Smooth muscle cell of the brain vasculature (primary cell): Measurements from ENCODE around the gene TUBB2B.
"Not testable (repeated sequence)": the region's sequence is repeated elsewhere in the genome, so short reads cannot be mapped to it uniquely, and the experiment has no call there.

Source experiments
- DNase-seq: peaks from one replicate; pipeline ENCODE4 v3.0.0-alpha.2; 2012; ENCODE audit warnings: low read depth, low spot score

Gene TUBB2B

DNA sequence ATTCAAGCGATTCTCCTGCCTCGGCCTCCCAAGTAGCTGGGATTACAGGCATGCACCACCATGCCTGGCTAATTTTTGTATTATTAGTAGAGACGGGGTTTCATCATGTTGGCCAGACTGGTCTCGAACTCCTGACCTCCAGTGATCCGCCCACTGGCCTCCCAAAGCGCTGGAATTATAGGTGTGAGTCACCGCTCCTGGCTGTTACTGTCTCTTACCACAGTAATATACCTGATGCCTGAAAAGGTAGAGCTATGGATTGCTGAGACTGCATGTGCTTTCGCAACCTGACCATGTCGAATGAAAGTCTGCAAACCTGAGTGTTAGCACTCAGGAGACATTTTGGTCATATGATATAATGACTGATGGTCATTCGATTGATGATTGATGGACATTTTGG is 38.3 kb downstream of the TUBB2B start:
- not testable (repeated sequence) for DNase-seq

DNA sequence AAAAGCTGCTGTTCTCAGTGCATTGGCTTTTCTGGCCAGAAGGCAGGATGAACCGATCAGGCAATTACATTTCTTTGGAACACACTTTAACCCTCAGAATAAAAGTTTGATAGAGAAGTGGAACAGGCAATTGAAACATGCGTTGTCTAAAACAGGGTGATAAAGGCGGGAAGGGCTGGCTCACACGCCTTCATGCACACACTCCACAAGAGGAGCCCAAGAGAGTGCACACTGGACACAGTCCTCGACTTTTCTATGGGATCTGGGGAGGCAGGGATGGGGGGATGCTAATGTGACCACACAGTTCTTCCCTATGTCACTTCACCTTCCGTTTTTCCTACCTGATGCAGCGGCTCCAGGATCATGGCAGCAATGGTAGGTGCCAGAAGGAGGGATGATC is 39.2 kb downstream of the TUBB2B start:
- DNase-seq, result no peak

DNA sequence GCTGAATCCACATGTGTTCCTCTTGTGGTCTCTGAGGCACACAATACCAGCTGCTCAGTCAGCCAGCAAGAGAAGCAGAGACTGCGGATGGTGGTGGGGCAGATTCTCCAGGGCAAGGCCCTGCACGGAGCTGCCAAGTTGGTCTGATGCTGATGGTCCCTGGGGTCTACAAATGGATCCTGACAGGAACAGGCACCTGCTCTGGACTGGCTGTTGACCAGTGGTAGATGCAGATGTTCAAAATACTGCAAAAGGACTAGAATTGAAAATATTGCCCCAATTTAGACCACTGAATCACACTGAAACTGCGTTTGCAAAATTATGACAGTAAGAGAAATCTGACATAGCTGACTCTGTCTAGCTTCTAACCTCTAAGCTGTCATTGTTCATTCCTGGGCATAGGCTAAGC is 40.5 kb downstream of the TUBB2B start:
- DNase-seq, result no peak

DNA sequence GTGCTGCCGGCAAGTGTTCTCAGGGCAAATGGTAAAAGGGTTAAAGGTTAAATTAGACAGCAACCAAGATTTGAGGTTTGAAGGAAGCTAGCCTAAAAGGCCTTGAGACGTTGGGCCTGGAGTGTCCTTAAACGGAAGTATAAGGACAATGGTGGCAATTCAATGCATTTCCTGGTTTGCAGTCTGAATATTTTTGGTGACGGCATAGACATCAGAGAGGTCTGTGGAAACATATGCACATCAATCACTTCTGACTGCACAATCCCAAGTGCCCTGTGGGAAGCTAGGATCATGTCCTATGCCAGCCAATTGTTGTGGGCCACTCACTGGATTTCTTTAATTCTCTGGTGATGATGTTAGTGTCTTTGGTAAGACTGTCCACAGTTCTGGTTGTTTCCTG is 44.4 kb downstream of the TUBB2B start:
- no peak for DNase-seq

DNA sequence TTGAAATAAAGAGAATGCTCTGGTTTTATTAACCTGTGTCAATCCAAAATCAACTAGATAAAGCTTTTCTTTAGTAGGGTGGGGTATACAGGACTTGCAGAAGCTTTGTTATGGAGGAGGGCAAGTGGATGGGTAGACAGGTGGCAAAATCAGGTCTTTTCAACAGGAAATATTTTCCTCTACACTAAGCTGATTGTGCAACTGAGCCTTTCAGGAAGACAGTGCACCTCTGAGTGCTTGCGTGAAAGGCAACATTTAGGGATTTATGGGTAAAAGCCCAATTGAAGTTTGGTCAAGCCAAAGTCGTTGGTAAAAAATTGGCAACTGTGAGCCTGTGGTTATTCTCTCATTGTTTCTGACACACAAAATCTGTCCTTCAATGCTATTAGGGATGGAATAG is 46.3 kb downstream of the TUBB2B start:
- no peak for DNase-seq

DNA sequence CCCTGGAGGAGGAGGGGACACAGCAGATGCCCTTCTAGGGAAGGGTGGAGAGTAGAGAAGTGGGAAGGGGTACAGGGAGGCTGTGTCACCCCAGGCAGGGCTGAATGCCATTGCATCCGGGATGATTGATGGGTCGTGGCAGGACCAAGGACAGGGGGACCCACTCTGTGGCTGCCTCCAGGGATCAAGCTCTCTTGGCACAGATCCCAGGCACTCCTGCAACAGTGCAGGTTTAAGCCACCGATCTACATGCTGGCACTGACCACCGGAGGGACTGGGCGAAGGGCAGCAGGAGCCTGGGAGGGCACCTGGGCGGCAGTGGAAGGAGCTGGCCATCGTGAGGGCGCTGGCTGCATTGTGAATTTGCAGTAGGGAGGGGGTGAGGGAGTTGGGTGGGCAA is 47.5 kb downstream of the TUBB2B start:
- not testable (repeated sequence) for DNase-seq

DNA sequence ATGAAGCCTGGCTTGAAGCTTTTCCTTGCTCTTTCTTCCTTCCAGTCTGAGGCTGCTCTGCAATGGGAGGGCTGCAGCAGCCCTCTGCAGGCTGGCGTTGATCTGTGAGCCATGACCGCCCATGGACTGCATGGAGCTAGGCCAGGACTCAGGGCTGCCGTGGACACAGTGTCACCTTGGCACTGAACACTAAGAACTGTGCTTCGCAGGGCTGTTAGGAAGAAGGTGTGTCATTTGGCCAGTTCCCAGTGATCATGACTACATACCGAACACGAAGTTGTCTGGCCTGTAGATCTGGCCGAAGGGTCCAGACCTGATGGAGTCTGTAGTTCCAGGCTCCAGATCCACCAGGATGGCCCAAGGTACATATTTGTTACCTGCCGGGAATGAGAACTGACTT is 48.8 kb downstream of the TUBB2B start:
- not testable (repeated sequence) for DNase-seq

DNA sequence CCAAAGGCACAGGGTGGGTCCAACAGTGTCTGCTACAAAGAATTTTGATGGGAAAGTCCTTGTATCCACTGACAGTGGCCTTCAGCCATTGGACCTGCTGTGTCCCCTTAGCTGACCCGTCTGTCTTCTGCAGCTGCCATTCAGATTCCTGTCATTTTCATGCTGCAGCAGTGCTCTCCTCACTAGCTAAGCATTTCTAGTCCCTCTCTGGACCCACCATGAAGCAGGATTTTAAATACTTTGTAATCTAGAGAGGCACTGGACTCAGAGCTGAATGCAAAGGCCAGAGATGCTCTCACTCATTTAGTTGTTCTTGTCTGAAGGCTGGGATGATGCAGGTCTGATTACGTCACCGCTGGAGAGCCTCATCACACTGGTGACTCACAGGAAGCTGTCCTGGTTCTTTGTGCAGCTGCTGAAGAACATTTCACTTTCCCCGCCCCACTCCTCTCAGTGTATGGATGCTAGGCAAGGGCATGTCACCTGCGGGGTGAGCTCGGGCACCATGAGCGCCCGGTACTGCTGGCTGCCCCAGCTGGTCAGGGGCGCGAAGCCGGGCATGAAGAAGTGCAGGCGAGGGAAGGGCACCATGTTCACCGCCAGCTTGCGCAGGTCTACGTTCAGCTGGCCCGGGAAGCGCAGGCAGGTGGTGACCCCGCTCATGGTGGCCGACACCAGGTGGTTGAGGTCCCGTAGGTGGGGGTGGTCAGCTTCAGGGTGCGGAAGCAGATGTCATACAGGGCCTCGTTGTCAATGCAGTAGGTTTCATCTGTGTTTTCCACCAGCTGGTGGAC is 50.7 kb downstream of the TUBB2B start:
- no peak for DNase-seq

DNA sequence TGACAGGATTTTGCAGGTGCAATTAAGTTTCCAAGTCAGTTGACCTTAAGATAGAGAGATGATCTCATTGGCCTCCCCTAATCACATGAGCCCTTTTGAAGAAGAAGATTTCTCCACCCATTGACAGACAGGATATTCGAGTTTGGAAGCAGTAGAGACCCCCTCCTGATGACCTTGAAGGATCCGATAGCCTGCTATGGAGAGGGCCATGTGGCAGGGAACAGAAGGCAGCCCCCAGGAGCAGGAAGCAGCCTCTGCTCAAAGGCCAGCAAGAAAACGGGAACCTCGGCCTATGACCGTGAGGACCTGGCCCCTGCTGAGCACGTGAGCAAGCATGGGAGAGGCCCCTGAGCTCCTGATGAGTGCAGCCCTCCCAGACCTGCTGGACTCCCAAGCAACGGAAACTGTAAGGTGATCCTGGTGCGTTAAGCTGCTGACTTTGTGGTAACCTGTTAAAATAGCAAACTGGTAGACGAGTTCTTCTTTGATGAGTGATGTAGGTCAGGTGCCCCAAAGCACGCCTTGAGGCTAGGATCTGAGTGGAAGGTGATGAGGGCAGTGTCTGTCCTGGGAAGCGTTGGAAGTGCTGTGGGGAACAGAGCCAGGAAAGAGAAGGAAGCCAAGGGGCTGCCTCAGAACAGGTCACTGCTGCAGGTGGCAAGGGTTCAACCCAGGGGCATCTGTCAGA is 51.6 kb downstream of the TUBB2B start:
- no peak for DNase-seq
